Neural progenitor cell (in vitro differentiated cells): ENCODE results near the gene PHF23. TPM values are rescaled to one million over a fixed set of nuclear protein-coding genes. Genes with fewer than 3 reads are reported as not detected.
"Not testable (repeated sequence)": the region's sequence is repeated elsewhere in the genome, so short reads cannot be mapped to it uniquely, and the experiment has no call there.

ENCODE experiments used
- DNase-seq: peaks from one replicate; pipeline ENCODE4 v3.0.0-alpha.2; 2016; ENCODE audit warnings: low spot score
- H2AFZ ChIP-seq: fragments of 200-600 bp; sonication (generic); replicated peaks from 2 replicates; pipeline ENCODE4 v1.6.1; 2016; ENCODE audit warnings: antibody characterized with exemption
- H3F3A ChIP-seq: fragments of 200-600 bp; sonication (generic); 2 replicates; pipeline ENCODE4 v1.6.1; 2016; ENCODE audit warnings: antibody characterized with exemption, low read depth
- H3K27ac ChIP-seq: fragments of 200-600 bp; sonication (generic); 2 replicates; pipeline ENCODE4 v1.5.1; 2016; ENCODE audit warnings: mild to moderate bottlenecking
- H3K27me3 ChIP-seq: fragments of 200-600 bp; sonication (generic); 2 replicates; pipeline ENCODE4 v1.6.1; 2016; ENCODE audit warnings: mild to moderate bottlenecking, moderate library complexity
- H3K36me3 ChIP-seq: fragments of 200-600 bp; sonication (generic); 2 replicates; pipeline ENCODE4 v1.5.1; 2016
- H3K4me1 ChIP-seq: fragments of 200-600 bp; sonication (generic); 2 replicates; pipeline ENCODE4 v1.6.1; 2016; ENCODE audit warnings: mixed run types
- H3K4me2 ChIP-seq: fragments of 200-600 bp; sonication (generic); 2 replicates; pipeline ENCODE4 v1.6.1; 2016
- H3K4me3 ChIP-seq: fragments of 200-600 bp; sonication (generic); 2 replicates; pipeline ENCODE4 v1.5.1; 2016
- H3K79me2 ChIP-seq: fragments of 200-600 bp; sonication (generic); 2 replicates; pipeline ENCODE4 v1.6.1; 2016; ENCODE audit warnings: low read depth
- H3K9ac ChIP-seq: fragments of 200-600 bp; sonication (generic); 2 replicates; pipeline ENCODE4 v1.6.1; 2016
- H3K9me3 ChIP-seq: fragments of 200-600 bp; sonication (generic); 2 replicates; pipeline ENCODE4 v1.5.1; 2016; ENCODE audit warnings: low read depth
- H4K20me1 ChIP-seq: fragments of 200-600 bp; sonication (generic); 2 replicates; pipeline ENCODE4 v1.6.1; 2016; ENCODE audit warnings: low read depth
- H3K27ac Mint-ChIP-seq: 3 replicates; pipeline ENCODE4 v1.8.0; 2021; ENCODE audit warnings: mixed read lengths
- H3K27me3 Mint-ChIP-seq: 2 replicates; pipeline ENCODE4 v1.8.0; 2022; ENCODE audit warnings: low read depth, mild to moderate bottlenecking, inconsistent platforms, moderate library complexity, mixed read lengths; ENCODE audit not compliant: insufficient read depth
- H3K36me3 Mint-ChIP-seq: 3 replicates; pipeline ENCODE4 v1.8.0; 2021; ENCODE audit warnings: mixed read lengths
- H3K4me1 Mint-ChIP-seq: 3 replicates; pipeline ENCODE4 v1.8.0; 2021; ENCODE audit warnings: mixed read lengths
- H3K4me3 Mint-ChIP-seq: 3 replicates; pipeline ENCODE4 v1.8.0; 2021; ENCODE audit warnings: mild to moderate bottlenecking, moderate library complexity, mixed read lengths
- H3K9me3 Mint-ChIP-seq: 3 replicates; pipeline ENCODE4 v1.8.0; 2020; ENCODE audit warnings: mixed read lengths
- EZH2 ChIP-seq: fragments of 200-600 bp; sonication (generic); IDR thresholded peaks from 2 replicates; pipeline ENCODE4 v1.6.1; 2017; ENCODE audit warnings: antibody characterized with exemption, mild to moderate bottlenecking, moderate library complexity
- EZH2phosphoT487 ChIP-seq: fragments of 200-600 bp; sonication (generic); IDR thresholded peaks from 2 replicates; pipeline ENCODE4 v1.6.1; 2017; ENCODE audit warnings: antibody characterized with exemption
- total RNA-seq: library from RNA; depleted of rRNA; stranded (reverse); fragments of >200 nt; gene quantifications from 2 replicates; pipeline ENCODE4 v1.2.3, GENCODE V29; 2015; ENCODE audit warnings: low replicate concordance
- TF ChIP-seq, protein P1 (sequence below): fragments of 200-600 bp; sonication (generic); IDR thresholded peaks from 2 replicates; pipeline ENCODE4 v1.5.1; 2017; ENCODE audit warnings: antibody characterized with exemption, mild to moderate bottlenecking

PHF23 gene
- total RNA-seq, 1 donor from 2014 or later: 31.6 TPM

DNA sequence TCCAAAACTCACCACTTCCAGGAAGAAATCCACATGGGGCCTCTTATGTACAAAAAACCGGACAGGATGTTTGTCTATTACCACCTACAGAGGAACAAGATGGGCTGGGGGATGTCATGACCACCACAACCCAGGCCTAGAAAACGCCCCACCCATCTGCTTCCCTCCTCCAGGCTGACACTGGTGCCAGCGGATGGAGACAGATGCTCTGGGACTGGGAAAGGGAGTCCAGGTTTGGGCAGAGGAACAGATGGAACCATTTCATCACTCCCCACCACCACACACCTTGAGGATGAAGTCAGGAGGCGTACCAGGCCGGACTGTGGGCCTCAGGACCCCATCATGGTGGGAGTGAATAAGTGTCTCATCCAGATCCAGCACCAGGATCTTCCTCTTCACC, 7.5 kb upstream of the PHF23 start:
- Histone ChIP-seq H3K79me2 (peaks cover 52% of the 10 kb centered on the region), H3K36me3 (no peaks in the 10 kb centered on the region), H3K4me2 (no peak overlapping the region), H3K4me1 (peaks cover 14% of the 10 kb centered on the region), H3K27me3 (no peaks in the 10 kb centered on the region), H3K9ac (no peak overlapping the region), H3K4me3 (no peak overlapping the region), H4K20me1 (peaks cover 34% of the 10 kb centered on the region), H3F3A (peaks cover 32% of the 10 kb centered on the region), H2AFZ (no peak overlapping the region), H3K27ac (no peak overlapping the region), H3K9me3 (no peaks in the 10 kb centered on the region)
- H3K27ac Mint-ChIP-seq: no peak overlapping the region
- TF ChIP-seq, protein P1, sequence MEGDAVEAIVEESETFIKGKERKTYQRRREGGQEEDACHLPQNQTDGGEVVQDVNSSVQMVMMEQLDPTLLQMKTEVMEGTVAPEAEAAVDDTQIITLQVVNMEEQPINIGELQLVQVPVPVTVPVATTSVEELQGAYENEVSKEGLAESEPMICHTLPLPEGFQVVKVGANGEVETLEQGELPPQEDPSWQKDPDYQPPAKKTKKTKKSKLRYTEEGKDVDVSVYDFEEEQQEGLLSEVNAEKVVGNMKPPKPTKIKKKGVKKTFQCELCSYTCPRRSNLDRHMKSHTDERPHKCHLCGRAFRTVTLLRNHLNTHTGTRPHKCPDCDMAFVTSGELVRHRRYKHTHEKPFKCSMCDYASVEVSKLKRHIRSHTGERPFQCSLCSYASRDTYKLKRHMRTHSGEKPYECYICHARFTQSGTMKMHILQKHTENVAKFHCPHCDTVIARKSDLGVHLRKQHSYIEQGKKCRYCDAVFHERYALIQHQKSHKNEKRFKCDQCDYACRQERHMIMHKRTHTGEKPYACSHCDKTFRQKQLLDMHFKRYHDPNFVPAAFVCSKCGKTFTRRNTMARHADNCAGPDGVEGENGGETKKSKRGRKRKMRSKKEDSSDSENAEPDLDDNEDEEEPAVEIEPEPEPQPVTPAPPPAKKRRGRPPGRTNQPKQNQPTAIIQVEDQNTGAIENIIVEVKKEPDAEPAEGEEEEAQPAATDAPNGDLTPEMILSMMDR: no peak
- TF ChIP-seq EZH2phosphoT487 (no peak), EZH2 (no peak)
- peak overlapping the region; percentile 5 for H3K4me3 Mint-ChIP-seq
- H3K27me3 Mint-ChIP-seq: peaks cover 13% of the 10 kb centered on the region
- H3K9me3 Mint-ChIP-seq: no peaks in the 10 kb centered on the region
- H3K4me1 Mint-ChIP-seq: peaks cover 35% of the 10 kb centered on the region
- H3K36me3 Mint-ChIP-seq: peaks cover 24% of the 10 kb centered on the region
- DNase-seq: no peak

DNA sequence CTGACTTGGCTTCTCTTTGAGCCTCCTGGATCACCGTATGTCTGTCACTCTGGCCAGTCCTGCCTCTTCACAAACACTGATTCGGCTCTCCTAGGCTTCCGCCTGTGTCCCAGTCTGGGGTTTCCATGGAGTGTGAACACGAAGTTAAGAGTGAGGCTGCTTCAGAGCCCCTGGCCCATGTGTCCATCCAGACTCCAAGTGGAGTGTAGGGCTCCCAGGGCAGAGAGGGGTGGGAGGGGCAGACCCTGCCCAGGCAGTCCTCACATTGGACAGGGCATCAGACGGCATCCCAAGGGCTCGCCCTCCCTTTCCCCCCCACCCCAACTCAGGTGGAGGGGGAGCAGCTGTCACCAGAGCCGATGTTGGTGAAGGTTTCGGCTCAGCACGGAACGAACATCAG, 4.6 kb upstream of the PHF23 start:
- H3K27me3 Mint-ChIP-seq, H3K27ac ChIP-seq, H2AFZ ChIP-seq, H3K27me3 ChIP-seq, H3K27ac Mint-ChIP-seq, DNase-seq, H3K9me3 ChIP-seq, H3K4me3 ChIP-seq, H3K36me3 ChIP-seq, H3K4me2 ChIP-seq, H3K9me3 Mint-ChIP-seq, H3K9ac ChIP-seq: not testable (repeated sequence)
- Mint-ChIP-seq H3K4me1 (peaks cover 37% of the 10 kb centered on the region), H3K4me3 (peak overlapping the region; percentile 72), H3K36me3 (peaks cover 28% of the 10 kb centered on the region)
- peaks cover 18% of the 10 kb centered on the region for H3K4me1 ChIP-seq
- peaks cover 47% of the 10 kb centered on the region for H3F3A ChIP-seq
- peaks cover 52% of the 10 kb centered on the region for H3K79me2 ChIP-seq
- peaks cover 13% of the 10 kb centered on the region for H4K20me1 ChIP-seq

DNA sequence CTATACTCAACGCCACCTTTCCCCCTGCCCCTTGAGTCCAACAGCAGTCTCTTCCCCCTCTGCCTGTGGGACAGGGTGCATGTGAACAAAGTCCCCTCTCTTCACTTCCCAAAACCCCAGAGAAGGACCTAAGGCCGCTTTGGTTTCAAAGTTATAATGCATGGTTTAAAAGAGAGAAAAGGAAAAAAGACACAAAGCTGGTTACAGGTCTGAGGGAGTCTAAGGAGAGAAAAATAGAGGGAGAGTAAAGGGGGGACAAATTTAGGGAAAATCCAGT, 4.1 kb upstream of the PHF23 start:
- peaks cover 8% of the 10 kb centered on the region for H4K20me1 ChIP-seq
- Mint-ChIP-seq H3K27ac (peak overlapping the region; percentile 43), H3K36me3 (peaks cover 26% of the 10 kb centered on the region), H3K4me1 (peaks cover 32% of the 10 kb centered on the region), H3K9me3 (no peaks in the 10 kb centered on the region), H3K4me3 (peak overlapping the region; percentile 99), H3K27me3 (peaks cover 7% of the 10 kb centered on the region)
- no peaks in the 10 kb centered on the region for H3K9me3 ChIP-seq
- peaks cover 52% of the 10 kb centered on the region for H3K79me2 ChIP-seq
- peaks cover 18% of the 10 kb centered on the region for H3K4me1 ChIP-seq
- TF ChIP-seq, protein P1: no peak
- TF ChIP-seq EZH2phosphoT487 (no peak), EZH2 (no peak)
- peak overlapping the region; percentile 88 for H3K4me2 ChIP-seq
- H3K9ac ChIP-seq: no peak overlapping the region
- no peaks in the 10 kb centered on the region for H3K36me3 ChIP-seq
- H3K27me3 ChIP-seq: no peaks in the 10 kb centered on the region
- DNase-seq: no peak
- peak overlapping the region; percentile 82 for H3K4me3 ChIP-seq
- H3F3A ChIP-seq: peaks cover 47% of the 10 kb centered on the region
- H3K27ac ChIP-seq: peak overlapping the region; percentile 1
- H2AFZ ChIP-seq: no peak overlapping the region

DNA sequence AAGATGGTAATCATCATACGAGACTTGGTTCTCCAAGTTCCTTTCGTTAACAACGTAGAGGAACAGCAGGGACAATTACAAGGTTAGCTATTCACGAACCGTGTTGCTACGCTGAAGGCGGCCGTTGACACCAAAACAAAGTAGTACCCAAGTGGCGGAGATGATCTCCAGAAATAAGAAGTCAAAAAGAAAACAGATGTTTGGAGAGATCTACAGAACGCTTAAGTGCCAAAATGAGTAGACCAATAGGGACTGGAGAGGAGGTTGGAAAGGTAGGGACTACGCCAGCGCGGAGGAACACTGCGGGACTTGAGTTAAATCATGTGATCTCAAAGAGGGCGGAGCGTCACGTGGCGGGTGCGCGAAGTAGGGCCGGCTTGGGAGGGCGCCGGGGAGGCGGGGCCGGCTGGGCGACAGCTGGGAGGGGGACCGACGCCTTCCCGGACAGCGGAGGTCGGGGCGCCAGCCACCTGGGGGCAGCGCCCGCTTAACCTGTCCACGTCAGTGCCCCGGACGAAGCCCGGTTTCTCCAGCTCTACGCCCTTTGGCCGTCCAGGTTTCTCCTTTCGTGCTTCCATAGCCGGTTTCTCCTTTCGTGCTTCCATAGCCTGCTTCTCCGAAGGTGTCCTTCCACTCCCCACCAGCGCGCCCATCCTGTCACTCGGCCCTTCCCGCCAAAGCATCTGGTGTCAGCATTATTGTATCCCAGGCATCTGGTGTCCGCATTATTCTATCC, 3.6 kb upstream of the PHF23 start:
- Mint-ChIP-seq H3K36me3 (peaks cover 26% of the 10 kb centered on the region), H3K27me3 (peaks cover 7% of the 10 kb centered on the region), H3K4me3 (peak overlapping the region; percentile 99), H3K27ac (peak overlapping the region; percentile 99), H3K9me3 (no peaks in the 10 kb centered on the region), H3K4me1 (peaks cover 32% of the 10 kb centered on the region)
- no peaks in the 10 kb centered on the region for H3K36me3 ChIP-seq
- H3K4me2 ChIP-seq: peak overlapping the region; percentile 88
- peak overlapping the region; percentile 96 for H2AFZ ChIP-seq
- H3K9ac ChIP-seq: peak overlapping the region; percentile 67
- TF ChIP-seq, protein P1: peak; percentile 8
- TF ChIP-seq EZH2phosphoT487: no peak
- peaks cover 48% of the 10 kb centered on the region for H3F3A ChIP-seq
- peak overlapping the region; percentile 82 for H3K4me3 ChIP-seq
- H3K9me3 ChIP-seq: no peaks in the 10 kb centered on the region
- no peaks in the 10 kb centered on the region for H3K27me3 ChIP-seq
- H4K20me1 ChIP-seq: peaks cover 6% of the 10 kb centered on the region
- peaks cover 18% of the 10 kb centered on the region for H3K4me1 ChIP-seq
- peak overlapping the region; percentile 82 for H3K27ac ChIP-seq
- peak; percentile 98 for DNase-seq
- H3K79me2 ChIP-seq: peaks cover 52% of the 10 kb centered on the region
